GM18909 (cell line): ENCODE results near the gene SLC38A10.
"Not testable (repeated sequence)": the region's sequence is repeated elsewhere in the genome, so short reads cannot be mapped to it uniquely, and the experiment has no call there.

Experiments used
- ATAC-seq: cut with Tn5 transposase; IDR thresholded peaks from one replicate; pipeline ENCODE4 v1.9.1; 2021; ENCODE audit warnings: mild to moderate bottlenecking; ENCODE audit not compliant: unreplicated experiment, poor library complexity

The SLC38A10 gene

GRCh38 chr17:81314398-81315081 is 19.4 kb upstream of the SLC38A10 start:
- no peak for ATAC-seq

DNA sequence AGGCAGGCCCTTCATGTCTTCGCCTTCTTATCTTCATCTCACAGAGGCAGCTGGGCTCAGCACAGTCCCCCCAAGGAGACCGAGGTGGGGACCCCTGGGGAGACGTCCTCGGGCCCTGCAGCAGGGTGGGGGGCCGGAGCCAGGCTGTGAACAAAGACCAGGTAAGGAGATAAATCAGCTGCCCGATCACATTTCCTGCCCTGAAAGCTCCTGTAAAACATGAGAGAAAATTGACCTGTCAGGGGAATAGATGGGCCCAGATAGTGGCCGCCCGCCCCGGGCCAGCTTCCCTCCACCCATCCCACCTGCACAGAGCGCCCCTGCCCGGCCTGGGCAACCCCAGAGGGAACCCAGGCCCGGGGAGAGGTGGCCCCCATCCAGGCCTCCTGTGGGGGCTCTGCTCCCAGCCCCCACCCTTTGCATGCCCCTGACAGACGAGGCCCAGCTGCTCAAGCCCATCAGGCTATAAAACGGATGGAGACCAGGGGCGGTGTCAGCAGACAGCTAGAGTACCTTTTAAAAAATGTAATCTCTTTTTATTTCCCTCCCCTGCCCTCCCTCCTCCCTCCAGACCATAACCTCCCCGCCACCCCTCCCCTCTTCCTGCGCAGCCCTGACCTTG is 18.8 kb upstream of the SLC38A10 start:
- ATAC-seq, result no peak

GRCh38 chr17:81312624-81313325 is 17.7 kb upstream of the SLC38A10 start:
- ATAC-seq, result no peak

DNA sequence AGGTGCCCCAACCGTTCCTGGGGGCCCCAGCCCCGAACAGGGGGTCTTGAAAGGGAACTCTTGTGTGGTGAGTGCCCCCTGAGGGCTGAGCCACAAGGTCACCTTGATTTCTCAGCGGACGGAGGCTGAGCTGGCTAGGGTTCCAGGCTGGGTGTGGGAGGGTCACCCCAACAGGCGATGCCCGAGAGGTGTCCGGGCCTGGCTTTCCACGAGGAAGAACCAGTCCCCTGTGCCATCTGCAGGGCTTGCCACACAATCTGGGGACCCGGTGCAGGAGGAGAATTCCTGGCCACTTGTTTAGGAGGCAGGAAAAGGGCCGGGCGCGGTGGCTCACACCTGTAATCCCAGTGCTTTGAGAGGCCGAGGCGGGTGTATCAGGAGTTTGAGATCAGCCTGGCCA is 16.8 kb upstream of the SLC38A10 start:
- no peak for ATAC-seq

GRCh38 chr17:81310949-81311550 is 15.9 kb upstream of the SLC38A10 start:
- ATAC-seq, result no peak

DNA sequence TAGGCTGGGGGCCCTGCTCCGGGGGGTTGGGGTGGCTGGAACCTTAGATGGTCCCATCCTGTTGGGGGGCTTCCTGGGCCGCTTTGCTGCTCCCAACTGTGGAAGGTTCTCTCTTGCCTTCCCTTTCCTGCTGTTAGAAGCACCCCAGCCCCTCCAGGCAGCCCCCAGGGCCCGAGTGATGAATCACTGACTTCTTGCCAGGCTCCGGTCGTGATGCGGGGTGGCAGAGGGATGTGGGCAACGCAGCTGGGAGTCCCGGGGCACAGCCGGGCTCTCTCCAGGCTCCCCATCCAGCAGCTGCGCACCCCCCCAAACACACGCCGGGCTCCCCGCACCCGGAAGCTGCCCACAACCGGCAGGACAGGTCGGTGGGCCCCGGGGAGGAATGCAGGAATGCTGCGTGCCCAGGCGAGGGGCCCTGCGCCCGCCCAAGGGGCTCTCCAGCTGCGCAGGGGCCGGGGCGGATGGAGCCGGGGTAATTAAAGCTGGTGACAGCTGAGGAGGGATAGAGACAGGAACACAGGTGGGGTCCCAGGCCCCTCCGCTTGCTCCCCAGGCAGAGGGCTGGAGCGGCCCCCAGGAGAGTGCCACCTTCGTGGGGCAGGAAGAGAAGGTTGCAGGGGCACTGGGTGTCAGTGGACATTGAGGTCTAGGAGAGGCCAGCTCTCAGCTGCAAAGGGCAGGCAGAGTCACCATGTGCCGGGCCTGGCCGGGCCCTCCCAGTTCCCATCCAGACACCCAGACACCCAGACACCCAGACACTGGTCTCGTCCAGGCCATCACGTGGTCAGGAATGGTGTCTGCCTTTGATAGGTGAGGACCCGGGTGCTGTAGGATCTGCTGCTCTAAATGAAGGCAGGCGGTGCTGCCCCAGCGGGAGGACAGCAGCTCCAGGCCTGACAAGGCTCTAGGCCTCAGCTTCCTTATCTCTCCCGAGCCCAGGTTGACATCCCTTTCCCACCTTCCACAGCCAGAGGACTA is 15.0 kb upstream of the SLC38A10 start:
- no peak for ATAC-seq

DNA sequence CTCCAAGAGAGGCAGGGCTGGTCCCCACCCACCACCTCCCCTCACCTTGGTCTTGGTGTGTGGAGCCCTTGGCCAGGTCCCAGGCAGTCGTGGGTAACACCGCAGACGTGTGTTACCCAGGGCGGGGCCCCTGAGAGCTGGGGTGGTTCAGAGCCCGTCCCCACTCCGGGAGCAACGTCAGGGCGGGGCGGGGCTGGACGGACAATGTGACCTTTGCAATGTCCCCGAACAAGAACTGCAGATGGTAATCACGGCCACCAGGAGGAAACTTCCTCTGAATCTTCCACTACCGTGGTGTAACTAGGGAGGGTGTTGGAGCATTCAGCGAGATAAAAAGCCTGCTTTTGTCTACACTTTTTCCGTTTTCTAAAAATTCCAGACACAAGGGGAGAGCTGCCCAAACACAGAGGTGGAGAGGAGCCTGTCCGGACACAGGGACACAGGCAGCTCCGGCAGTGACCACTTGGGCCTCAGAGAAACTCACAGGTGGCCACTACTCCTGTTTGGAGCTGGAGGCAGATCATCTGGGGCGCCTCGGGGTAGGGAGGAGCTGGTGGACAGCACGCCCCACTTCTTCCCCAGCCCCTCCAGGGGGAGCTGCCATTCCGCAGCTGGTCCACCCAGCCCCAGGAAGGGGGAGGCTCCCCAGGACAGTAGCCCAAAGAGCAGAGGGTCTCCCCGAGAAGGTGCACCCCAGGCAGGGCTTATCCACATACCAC is 14.2 kb upstream of the SLC38A10 start:
- no peak for ATAC-seq

GRCh38 chr17:81308784-81309139 is 13.7 kb upstream of the SLC38A10 start:
- not testable (repeated sequence) for ATAC-seq

GRCh38 chr17:81307636-81308560 is 12.8 kb upstream of the SLC38A10 start:
- ATAC-seq, result no peak

DNA sequence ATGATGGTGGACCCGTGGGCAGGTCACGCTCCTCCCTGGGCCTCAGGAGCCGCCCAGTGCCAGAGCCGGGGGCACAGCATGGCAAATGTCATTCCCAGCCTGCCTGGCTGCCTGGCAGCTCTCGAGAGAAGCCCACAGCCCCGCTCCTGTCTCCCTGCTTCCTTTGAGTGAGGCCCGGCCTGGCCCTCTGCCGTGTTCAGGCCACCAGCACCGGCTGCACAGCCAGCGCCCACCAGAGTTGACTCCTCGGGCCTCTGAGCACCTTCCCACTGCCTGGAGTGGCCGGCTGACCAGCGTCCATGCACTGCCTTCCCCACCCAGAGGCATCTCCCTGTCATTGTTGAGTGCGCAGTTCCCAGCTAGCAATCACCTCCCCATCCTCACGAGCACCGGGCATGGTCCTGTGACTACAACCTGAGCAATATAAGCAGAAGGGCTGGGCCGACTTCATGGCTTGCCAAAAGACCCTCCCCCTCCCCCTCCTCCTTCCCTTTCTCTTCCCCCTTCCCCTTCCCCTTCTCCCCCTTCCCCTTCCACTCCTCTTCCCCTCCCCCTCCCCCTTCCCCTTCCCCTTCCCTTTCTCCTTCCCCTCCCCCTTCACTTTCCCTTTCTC is 11.9 kb upstream of the SLC38A10 start:
- no peak for ATAC-seq

DNA sequence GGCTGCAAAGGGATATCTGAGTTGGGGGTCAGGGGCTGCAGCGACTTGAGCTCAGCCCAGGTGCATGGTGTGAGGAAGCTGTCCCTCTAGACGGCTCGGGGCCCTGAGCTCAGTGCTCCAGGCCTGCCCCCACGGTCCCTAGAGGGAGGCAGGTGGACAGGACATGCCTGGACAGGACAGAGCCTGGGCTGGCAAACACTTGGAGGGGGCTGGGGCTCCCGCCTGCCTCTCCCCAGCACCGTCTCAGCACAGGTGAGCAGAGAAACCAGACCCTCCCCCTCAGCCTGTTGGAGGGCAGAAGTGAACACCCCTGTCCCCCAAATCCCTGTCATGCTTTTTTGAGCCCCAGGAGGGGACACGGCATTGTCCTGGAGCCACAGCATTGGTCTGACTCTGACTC is 11.4 kb upstream of the SLC38A10 start:
- ATAC-seq, result no peak

- ATAC-seq, result no peak
Measured at GRCh38 chr17:81305051-81305630, 10.0 kb upstream of the SLC38A10 start.

- ATAC-seq, result no peak
Measured at GRCh38 chr17:81304196-81305015, 9.3 kb upstream of the SLC38A10 start.

GRCh38 chr17:81303385-81303784 is 8.3 kb upstream of the SLC38A10 start:
- no peak for ATAC-seq

GRCh38 chr17:81302861-81303333 is 7.8 kb upstream of the SLC38A10 start:
- no peak for ATAC-seq

DNA sequence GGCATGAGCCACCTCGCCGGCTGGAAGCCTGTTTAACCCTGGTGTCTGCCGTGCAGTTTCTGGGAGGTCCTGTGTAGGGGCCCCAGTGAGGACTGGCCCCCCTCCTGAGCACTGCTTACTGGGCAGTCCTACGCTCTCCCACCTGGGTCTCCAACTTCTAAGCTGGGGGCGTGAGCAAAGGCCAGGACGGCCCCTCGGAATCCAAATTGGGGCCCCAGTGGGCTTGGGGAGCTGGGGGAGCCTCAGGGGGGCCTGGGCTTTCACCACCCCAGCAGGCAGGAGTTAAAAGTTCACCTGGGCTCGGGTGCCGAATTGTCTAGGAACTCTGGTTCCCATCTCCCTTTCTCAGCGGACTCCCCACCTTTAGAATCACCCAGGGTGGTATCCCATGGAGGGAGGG is 7.2 kb upstream of the SLC38A10 start:
- no peak for ATAC-seq
